ENCODE results near the gene DIDO1.
"Not testable (repeated sequence)": the region's sequence is repeated elsewhere in the genome, so short reads cannot be mapped to it uniquely, and the experiment has no call there.

The DIDO1 gene

DNA sequence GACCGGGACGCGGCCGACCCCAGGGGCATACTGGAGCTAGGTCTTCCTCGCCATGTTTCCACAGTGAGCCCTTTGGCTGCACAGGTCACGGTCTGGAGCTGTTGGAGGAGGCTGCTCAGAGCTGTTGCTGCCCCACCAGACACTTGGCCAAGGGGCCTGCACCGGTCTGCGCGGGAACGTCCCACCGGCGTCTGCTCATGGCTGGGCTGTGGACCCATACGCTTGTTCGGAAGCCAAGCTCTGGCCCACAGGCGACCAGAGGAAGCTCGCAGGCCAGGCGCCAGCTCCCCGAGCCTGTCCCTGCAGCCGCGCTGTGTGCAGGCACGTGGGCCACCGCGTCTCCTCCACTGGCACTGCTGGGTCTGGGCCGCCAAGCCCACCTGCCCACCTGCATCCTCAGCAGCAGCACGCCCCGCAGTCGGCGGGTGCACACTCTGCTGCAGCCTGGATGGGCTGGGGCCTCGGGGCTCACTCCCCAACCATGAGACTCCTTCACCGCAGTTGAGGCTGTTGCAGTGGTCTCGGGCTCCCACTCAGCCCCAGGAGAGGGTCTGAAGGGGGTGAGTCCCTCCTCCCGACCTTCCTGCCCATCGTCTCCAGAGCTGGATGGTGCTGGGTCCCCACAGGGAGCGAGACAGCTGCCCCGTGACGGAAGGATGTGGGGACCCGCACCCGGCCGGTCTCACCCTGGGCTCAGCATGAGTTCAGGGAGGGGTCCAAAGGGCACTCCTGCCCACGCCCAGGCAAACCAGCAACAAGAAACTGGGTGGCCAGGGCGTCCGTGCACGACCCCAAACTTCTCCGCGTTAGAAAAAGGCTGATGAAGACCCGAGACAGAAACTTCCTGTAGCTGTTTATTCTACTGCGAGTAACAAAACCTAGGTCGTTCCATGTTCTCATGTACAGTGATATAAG is 49.1 kb downstream of the DIDO1 start:
- no peak overlapping the region for H3K4me3 ChIP-seq (ENCODE audit: low read depth, low read length)
- TF ChIP-seq, protein P1, sequence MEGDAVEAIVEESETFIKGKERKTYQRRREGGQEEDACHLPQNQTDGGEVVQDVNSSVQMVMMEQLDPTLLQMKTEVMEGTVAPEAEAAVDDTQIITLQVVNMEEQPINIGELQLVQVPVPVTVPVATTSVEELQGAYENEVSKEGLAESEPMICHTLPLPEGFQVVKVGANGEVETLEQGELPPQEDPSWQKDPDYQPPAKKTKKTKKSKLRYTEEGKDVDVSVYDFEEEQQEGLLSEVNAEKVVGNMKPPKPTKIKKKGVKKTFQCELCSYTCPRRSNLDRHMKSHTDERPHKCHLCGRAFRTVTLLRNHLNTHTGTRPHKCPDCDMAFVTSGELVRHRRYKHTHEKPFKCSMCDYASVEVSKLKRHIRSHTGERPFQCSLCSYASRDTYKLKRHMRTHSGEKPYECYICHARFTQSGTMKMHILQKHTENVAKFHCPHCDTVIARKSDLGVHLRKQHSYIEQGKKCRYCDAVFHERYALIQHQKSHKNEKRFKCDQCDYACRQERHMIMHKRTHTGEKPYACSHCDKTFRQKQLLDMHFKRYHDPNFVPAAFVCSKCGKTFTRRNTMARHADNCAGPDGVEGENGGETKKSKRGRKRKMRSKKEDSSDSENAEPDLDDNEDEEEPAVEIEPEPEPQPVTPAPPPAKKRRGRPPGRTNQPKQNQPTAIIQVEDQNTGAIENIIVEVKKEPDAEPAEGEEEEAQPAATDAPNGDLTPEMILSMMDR (IDR thresholded peaks at IDR 0.05; ENCODE audit: control insufficient read depth, extremely low read depth, insufficient read depth), result no peak
- no peak for DNase-seq (ENCODE audit: low read depth)

DNA sequence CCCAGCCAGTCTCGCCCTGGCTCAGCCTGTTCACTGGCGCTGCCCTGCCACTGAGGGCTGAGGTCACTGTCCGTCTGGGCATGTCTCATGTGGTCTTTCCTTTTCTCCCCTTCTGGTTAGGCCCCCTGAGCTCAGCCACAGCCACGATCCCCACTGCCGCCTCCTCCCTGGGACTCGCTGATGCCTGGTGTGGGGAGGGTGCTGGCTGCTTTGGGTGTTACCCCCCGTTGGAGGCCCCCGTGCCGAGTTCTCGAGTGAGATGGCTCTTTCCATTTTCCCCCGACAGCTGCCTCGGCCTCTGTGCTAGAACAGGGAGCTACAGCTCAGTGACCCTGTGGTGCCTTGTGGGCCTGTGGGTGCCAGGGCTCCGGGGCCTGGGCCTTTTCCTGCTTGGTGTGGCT is 49.8 kb downstream of the DIDO1 start:
- TF ChIP-seq, protein P1 (IDR thresholded peaks at IDR 0.05; ENCODE audit: control insufficient read depth, extremely low read depth, insufficient read depth), result no peak
- H3K4me3 ChIP-seq (ENCODE audit: low read depth, low read length), result no peak overlapping the region

DNA sequence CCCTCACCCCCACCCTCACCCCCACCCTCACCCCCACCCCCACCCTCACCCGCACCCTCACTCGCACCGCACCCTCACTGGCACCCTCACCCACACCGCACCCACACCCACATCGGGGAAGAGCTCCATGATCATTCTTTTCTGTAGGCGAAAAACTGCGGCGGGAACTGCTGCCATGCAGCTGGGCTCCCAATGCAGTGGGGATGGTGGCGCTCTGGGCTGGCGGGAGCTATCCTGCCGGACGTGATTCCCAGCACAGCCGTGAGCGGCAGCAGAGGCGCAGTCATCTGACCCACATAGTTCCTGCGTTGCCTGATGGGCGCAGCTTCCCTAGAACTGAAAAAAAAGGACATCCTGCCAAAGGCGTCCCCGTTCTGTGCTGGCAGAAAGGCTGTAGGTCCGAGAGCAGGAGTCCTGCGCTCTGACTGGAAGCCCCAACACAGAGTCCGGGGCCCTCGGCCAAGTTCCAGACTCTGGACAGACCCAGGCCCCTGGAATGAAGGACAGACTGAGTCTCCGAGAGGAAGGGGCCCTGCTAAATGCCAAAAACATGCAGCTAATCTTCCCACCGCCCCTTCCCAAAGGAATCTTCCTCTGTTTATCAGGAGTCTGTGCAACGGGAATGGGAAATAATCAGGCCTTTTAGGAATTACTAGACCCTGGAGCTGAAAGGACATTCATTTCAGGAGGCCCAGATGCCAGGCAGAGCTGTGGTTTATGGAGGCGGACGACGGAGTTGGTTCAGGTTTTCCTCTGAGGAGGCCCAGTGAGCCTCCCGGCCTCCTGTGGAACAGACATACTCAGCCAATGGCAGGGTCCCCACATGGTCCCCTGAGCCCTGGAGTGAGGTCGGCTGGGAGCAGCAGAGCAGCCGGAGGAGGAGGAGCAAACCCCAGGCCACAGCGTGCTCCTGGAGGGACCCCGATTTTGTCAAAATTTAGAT is 50.6 kb downstream of the DIDO1 start:
- DNase-seq (ENCODE audit: low read depth), result peak; percentile 76
- peak overlapping the region; percentile 37 for H3K4me3 ChIP-seq (ENCODE audit: low read depth, low read length)
- TF ChIP-seq, protein P1 (IDR thresholded peaks at IDR 0.05; ENCODE audit: control insufficient read depth, extremely low read depth, insufficient read depth), result peak; percentile 75

More for the DNA sequence above, 49.8 kb downstream of the DIDO1 start:
- no peak for DNase-seq (ENCODE audit: low read depth)

DNA sequence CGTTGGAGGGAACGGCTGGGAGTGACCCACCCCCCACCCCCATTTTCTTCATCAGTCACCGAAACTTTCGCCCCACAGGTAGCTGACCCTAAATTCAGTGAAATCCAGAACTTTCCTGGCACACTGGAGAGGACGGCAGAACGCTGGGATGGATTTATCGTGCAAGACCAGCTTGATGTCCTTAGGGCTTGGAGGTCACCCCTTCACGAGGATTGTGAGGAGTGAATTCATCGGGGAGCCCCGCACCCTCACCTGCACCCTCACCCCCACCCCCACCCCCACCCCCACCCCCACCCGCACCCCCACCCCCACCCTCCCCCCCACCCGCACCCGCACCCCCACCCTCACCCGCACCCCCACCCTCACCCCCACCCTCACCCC is 51.4 kb downstream of the DIDO1 start:
- no peak for DNase-seq (ENCODE audit: low read depth)
- TF ChIP-seq, protein P1 (IDR thresholded peaks at IDR 0.05; ENCODE audit: control insufficient read depth, extremely low read depth, insufficient read depth), result no peak
- peak overlapping the region; percentile 36; the same call in 1 of the 2 replicates for H3K4me3 ChIP-seq (ENCODE audit: low read depth, low read length)

DNA sequence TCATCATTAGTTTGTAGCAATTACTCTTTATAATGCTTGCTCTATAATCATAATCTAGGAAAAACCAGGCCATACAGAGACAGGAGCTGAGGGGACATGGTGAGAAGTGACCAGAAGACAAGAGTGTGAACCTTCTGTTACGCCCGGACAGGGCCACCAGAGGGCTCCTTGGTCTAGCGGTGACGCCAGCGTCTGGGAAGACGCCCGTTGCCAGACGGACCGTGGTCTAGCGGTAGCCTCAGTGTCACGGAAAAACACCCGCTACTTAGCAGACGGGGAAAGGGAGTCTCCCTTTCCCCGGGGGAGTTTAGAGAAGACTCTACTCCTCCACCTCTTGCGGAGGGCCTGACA is 52.6 kb downstream of the DIDO1 start:
- TF ChIP-seq, protein P1 (IDR thresholded peaks at IDR 0.05; ENCODE audit: control insufficient read depth, extremely low read depth, insufficient read depth), result peak; percentile 62
- peak overlapping the region; percentile 34 for H3K4me3 ChIP-seq (ENCODE audit: low read depth, low read length)
- not testable (repeated sequence) for DNase-seq (ENCODE audit: low read depth)

DNA sequence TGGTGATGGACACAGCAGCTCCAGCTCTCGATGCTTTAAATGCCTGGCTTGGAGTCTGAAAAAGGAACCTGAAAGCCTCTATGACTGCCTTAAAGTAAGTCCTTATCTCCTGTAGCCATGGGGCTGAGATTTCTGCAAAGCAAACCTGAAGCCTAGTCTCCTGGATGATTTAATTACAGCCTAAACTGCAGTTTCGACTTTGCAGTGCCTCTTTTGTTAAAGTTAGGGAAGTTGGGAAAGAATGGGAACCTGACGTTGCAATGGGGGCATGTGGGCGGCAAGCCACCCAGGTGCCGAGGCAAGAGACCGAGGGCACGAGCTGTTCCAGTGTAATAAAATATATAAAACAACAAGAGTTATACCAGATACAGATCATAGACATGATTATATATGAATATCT is 53.0 kb downstream of the DIDO1 start:
- DNase-seq (ENCODE audit: low read depth), result no peak
- no peak overlapping the region for H3K4me3 ChIP-seq (ENCODE audit: low read depth, low read length)
- TF ChIP-seq, protein P1 (IDR thresholded peaks at IDR 0.05; ENCODE audit: control insufficient read depth, extremely low read depth, insufficient read depth), result no peak

All from LNCaP clone FGC (cell line).